ENCODE measurements around the gene ZDHHC20.

ZDHHC20 gene

DNA sequence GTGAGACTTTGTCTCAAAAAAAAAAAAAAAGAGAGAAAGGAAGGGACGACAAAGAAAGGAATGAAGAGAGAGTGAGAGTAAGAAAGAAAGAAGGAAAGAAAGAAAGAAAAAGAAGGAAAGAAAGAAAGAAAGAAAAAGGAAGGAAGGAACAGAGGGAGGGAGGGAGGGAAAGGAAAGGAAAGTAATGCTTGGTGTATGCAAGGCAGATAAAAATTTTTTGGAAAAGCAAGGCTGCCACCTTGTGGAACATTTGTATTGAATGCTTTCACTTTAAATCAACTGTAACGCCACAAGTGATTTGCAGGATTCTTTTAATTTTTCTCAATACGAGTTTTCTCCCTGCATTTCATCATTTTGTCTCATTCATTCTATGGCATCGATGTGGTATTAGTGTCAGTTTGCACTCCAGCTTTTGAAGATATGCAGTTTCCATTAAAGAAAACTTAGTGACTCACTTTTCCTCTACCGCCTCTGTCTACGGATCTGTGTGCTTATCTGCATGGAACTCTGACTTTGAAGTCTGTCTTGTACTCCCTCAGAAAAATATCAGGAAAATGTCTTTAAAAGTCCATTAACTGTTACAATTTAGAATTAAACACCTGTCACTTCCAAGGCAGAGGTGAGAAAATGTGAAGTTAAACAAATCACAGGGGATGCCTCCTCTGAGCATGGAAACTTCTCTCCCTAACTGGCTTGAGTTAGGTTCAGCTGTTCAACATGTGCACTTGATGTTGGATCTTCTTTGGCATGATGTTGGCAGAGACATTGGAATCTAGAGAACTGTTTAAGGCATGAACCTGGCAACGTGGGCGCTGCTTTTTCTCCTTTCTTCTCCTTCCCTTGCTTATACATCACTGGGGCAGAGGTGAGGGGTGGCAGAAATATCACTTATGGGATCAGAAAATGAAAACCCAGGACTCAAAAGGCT lies 20.0 kb upstream of the ZDHHC20 start:
- no peak overlapping the region for H3K4me3 ChIP-seq (ENCODE audit: low read length)

GRCh38 chr13:21476893-21477472 lies 17.9 kb upstream of the ZDHHC20 start:
- H3K4me3 ChIP-seq (ENCODE audit: low read length) = peak overlapping the region; percentile 48
- peak; percentile 98 for TF ChIP-seq CTCF (conservative IDR thresholded peaks at IDR 0.05; ENCODE audit: low read depth, low read length)
- no peak for DNase-seq (ENCODE audit: low read depth)

More for the DNA sequence above, 20.0 kb upstream of the ZDHHC20 start:
- TF ChIP-seq CTCF (conservative IDR thresholded peaks at IDR 0.05; ENCODE audit: low read depth, low read length) = peak; percentile 52
- DNase-seq (ENCODE audit: low read depth) = no peak

DNA sequence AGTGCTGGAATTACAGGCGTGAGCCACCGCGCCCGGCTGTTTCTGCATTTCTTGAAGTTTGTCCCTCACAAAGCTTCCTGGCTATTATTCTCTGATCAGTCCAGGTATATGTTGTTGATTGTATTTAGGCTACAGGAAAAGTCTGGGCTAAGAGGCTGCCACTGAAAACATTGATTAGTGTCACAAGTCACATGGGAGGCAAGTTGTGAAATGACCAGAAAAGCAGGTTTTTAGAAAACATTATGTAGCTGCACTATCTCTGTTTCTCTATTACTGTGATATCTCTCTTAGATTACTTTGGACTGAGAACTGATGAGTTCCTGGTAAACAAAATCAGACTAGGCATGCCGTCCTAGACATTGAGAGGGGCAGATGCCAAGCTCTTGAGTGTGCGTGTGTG lies 16.0 kb upstream of the ZDHHC20 start:
- TF ChIP-seq CTCF (conservative IDR thresholded peaks at IDR 0.05; ENCODE audit: low read depth, low read length) = no peak
- H3K4me3 ChIP-seq (ENCODE audit: low read length) = no peak overlapping the region
- no peak for DNase-seq (ENCODE audit: low read depth)

- no peak for DNase-seq (ENCODE audit: low read depth)
- no peak for TF ChIP-seq CTCF (conservative IDR thresholded peaks at IDR 0.05; ENCODE audit: low read depth, low read length)
- H3K4me3 ChIP-seq (ENCODE audit: low read length) = no peak overlapping the region
Observed at GRCh38 chr13:21470785-21471184, 11.7 kb upstream of the ZDHHC20 start.

DNA sequence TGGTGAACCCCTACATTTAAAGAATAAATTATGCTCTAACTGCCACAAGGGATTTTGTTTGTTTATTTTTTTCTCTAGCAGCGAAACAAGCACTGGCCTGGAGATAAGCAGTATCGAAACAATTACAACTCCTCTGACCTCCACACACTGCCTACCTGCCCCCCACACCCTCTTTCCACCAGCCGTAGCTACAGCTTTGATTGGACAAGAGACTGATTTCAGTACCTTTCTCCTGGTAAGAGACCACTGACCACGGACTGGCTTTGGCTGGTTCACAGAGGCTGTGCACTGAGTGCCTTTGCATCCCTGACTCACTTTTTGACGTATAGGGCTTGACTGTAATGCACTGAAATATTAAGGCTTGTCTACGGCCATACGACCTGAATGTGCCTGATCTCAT lies 7.4 kb upstream of the ZDHHC20 start:
- no peak overlapping the region for H3K4me3 ChIP-seq (ENCODE audit: low read length)
- no peak for TF ChIP-seq CTCF (conservative IDR thresholded peaks at IDR 0.05; ENCODE audit: low read depth, low read length)
- DNase-seq (ENCODE audit: low read depth) = no peak

DNA sequence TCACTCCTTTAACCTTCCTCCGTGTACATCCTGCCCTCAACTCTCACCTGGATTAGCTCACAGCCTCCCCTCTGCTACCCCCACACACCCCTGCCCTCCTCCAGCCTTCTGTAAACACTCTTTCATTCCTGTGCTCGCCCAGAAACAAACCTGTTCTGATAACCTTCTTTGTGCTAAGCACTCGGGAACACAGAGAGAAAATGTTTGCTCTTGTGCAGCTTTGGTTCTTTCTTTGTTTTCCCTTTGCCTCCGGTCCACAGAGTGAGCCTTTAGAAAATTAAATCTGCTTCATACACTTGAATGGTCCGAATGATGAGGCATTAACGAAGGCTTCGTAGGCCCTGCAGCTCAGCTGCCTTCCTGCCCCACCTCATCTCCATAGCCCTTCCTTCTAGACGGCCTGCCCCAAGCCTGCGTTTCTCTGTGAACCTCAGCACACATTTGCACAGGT lies 6.6 kb upstream of the ZDHHC20 start:
- TF ChIP-seq CTCF (conservative IDR thresholded peaks at IDR 0.05; ENCODE audit: low read depth, low read length) = no peak
- no peak for DNase-seq (ENCODE audit: low read depth)
- H3K4me3 ChIP-seq (ENCODE audit: low read length) = no peak overlapping the region

All from retinal pigment epithelial cell (primary cell).